ENCODE measurements around the gene PLPPR4.

The PLPPR4 gene, protein sequence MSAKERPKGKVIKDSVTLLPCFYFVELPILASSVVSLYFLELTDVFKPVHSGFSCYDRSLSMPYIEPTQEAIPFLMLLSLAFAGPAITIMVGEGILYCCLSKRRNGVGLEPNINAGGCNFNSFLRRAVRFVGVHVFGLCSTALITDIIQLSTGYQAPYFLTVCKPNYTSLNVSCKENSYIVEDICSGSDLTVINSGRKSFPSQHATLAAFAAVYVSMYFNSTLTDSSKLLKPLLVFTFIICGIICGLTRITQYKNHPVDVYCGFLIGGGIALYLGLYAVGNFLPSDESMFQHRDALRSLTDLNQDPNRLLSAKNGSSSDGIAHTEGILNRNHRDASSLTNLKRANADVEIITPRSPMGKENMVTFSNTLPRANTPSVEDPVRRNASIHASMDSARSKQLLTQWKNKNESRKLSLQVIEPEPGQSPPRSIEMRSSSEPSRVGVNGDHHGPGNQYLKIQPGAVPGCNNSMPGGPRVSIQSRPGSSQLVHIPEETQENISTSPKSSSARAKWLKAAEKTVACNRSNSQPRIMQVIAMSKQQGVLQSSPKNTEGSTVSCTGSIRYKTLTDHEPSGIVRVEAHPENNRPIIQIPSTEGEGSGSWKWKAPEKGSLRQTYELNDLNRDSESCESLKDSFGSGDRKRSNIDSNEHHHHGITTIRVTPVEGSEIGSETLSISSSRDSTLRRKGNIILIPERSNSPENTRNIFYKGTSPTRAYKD

DNA sequence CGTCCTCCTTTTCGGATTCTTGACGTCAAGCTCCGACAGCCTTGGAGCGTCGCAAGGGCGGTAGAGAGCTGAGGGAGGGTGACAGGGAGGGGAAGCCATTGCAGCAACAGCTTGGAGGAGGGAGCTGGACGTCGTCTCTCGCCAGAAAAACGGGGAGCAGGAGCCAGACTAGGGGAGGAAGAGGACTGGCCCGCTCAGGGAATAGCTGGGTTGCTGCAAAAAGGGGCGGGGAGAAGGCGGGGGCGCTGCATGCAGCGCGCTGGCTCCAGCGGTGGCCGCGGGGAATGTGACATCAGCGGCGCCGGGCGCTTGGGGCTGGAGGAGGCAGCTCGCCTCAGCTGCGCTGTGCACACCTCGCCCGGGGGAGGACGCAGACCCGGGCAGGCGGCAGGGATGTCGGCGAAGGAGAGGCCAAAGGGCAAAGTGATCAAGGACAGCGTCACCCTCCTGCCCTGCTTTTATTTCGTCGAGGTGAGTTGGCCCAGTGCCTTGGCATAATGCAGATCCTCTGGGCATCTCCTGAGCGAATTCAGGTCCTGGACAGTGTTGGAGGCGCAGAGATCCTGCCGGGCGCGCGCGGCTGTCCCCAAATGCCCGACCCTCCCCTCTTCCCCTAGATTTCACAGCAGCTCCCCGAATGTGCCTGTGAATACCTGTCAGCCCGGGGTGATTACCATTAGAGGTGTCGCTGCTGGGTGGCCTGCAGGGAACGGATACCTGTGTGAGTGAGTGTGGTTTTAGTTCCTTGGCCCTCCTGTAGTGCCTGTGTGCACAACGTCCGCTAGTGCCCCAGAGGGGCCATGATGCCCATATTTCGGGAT lies at the start of gene PLPPR4:
PLPPR4 (plus strand) TSS at position 292 of the 821 bp plus-strand sequence; CDS start at position 394, 102 bp downstream.
- TF ChIP-seq CTCF (IDR thresholded peaks at IDR 0.05) = no peak

- no peak for TF ChIP-seq CTCF (IDR thresholded peaks at IDR 0.05)
Measured at GRCh38 chr1:99216956-99217355, 47.3 kb upstream of the PLPPR4 start.

DNA sequence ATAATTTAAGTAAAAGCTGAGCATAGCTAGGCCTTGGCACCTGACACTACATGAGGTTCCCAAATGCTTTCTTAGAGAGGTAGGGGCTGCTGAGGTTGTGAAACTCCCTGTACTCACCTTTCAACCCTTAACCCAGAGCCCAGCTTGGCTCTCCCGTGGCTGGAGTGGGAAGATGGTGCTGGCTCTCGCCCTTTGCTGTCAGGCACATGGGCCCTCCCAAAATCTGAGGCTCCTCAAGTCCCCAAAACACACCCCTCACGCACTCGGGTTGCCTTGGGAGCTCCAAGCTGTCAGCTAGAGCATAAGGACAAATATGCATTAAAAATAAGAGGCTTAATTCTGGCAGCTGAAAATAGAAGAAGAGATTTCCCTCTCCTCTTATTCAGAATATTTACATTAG lies 46.7 kb upstream of the PLPPR4 start:
- TF ChIP-seq CTCF (IDR thresholded peaks at IDR 0.05) = no peak

- no peak for TF ChIP-seq CTCF (IDR thresholded peaks at IDR 0.05)
Measured at GRCh38 chr1:99218572-99218971, 45.7 kb upstream of the PLPPR4 start.

DNA sequence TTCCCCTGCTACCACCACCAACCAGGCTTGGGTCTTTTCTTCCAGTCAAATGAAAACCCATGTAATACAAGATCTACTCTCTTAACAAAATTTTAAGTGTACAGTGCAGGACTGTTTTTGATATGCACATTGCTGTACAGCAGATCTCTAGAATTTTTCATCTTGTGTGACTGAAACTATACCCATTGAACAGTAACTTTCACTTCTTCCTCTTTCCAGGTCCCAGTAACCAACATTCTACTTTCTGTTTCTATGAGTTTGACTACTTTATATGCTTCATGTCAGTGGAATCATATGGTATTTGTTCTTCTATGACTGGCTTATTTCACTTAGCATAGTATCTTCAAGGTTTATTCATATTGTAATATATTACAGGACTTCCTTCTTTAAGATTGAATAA lies 45.3 kb upstream of the PLPPR4 start:
- no peak for TF ChIP-seq CTCF (IDR thresholded peaks at IDR 0.05)

DNA sequence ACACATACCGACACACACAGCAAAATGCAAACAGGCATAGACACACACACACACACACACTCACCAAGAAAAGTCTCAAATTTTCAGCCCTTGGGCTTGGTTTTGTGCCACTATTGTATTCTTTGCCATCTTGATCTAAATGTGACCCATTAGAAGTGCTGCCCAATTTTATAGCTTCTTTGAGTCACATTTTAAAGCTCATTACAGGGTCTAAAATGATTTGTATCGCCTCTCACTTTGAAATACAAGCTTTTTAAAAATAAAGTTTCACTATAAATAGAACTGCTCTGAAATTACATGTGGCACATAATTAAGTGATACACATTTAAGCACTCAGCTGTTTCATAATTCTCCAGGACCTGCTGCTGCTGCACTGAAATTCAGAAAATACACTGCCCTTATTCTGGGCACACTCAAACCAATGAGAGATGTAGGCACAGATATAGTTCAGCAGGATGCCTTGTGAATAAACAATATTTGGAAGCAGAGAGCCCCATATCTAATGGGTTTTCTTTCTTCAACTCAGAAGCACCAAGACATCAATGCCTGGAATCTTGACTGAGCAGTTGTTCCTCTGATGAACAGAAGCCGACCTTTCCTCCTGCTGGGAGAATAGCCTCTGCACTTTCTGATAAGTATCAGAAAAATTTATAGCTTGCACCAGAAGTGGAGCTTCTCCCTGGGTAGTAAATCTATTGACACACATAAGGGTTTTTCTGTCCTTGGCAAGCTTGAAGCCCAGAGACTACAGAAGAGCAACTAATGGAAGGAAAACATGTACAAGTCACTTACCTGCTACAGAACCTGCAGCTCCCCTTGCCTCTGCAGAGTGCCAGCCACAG lies 37.0 kb upstream of the PLPPR4 start:
- no peak for TF ChIP-seq CTCF (IDR thresholded peaks at IDR 0.05)

GRCh38 chr1:99228153-99228552 lies 36.1 kb upstream of the PLPPR4 start:
- no peak for TF ChIP-seq CTCF (IDR thresholded peaks at IDR 0.05)

Data from LNCAP (cell line).